Endodermal cell (in vitro differentiated cells): ENCODE measurements around the gene PDK2. TPM values are rescaled to one million over a fixed set of nuclear protein-coding genes. Genes with fewer than 3 reads are reported as not detected.

Source experiments
- DNase-seq: peaks from one replicate; pipeline ENCODE4 v3.0.0-alpha.2; 2017
- H3K27ac ChIP-seq: 2 replicates; pipeline ENCODE4 v1.5.1; 2013; ENCODE audit warnings: mild to moderate bottlenecking, low read depth, low read length, moderate library complexity
- H3K27me3 ChIP-seq: 2 replicates; pipeline ENCODE4 v1.6.1; 2013; ENCODE audit warnings: mild to moderate bottlenecking, low read length, moderate library complexity; ENCODE audit not compliant: insufficient read depth, control insufficient read depth, poor library complexity, severe bottlenecking
- H3K36me3 ChIP-seq: 2 replicates; pipeline ENCODE4 v1.7.0; 2013; ENCODE audit warnings: mild to moderate bottlenecking, low read length, moderate library complexity; ENCODE audit not compliant: control insufficient read depth, insufficient read depth
- H3K4me1 ChIP-seq: one replicate; pipeline ENCODE4 v1.7.0; 2013; ENCODE audit warnings: low read length; ENCODE audit not compliant: control insufficient read depth, insufficient read depth
- H3K4me3 ChIP-seq: 2 replicates; pipeline ENCODE4 v1.5.1; 2013; ENCODE audit warnings: mild to moderate bottlenecking, low read length, moderate library complexity
- H3K9ac ChIP-seq: 2 replicates; pipeline ENCODE4 v1.6.1; 2013; ENCODE audit warnings: mild to moderate bottlenecking, low read length, moderate library complexity; ENCODE audit not compliant: poor library complexity, severe bottlenecking; ENCODE audit errors: extremely low read depth
- H3K9me3 ChIP-seq: 2 replicates; pipeline ENCODE4 v1.6.1; 2013; ENCODE audit warnings: mild to moderate bottlenecking, low read length, moderate library complexity; ENCODE audit not compliant: control insufficient read depth
- H3K27ac Mint-ChIP-seq: 2 replicates; pipeline ENCODE4 v1.8.0; 2020; ENCODE audit warnings: mixed read lengths
- H3K27me3 Mint-ChIP-seq: 2 replicates; pipeline ENCODE4 v1.8.0; 2021; ENCODE audit warnings: mild to moderate bottlenecking, mixed read lengths; ENCODE audit not compliant: insufficient read depth
- H3K36me3 Mint-ChIP-seq: 2 replicates; pipeline ENCODE4 v1.8.0; 2020; ENCODE audit warnings: low read depth, mixed read lengths
- H3K4me1 Mint-ChIP-seq: 2 replicates; pipeline ENCODE4 v1.8.0; 2020; ENCODE audit warnings: mixed read lengths
- H3K4me3 Mint-ChIP-seq: 2 replicates; pipeline ENCODE4 v1.8.0; 2020; ENCODE audit warnings: mild to moderate bottlenecking, moderate library complexity, mixed read lengths
- H3K9me3 Mint-ChIP-seq: 2 replicates; pipeline ENCODE4 v1.8.0; 2020; ENCODE audit warnings: mild to moderate bottlenecking, mixed read lengths
- WGBS, 2 experiments: methylation state at CpG; one replicate each; pipeline versions ENCODE4 v1.1.5 to v1.1.7; 2013; ENCODE audit warnings: missing lambda C conversion rate in 2 of 2, mixed read lengths in 1 of 2; ENCODE audit not compliant: insufficient coverage in 1 of 2, insufficient read length in 1 of 2; 5-methylcytosine and 5-hydroxymethylcytosine counted together
- total RNA-seq, 2 donors: library from RNA; stranded (reverse); fragmentation: NEBNext Ultra II Directional in 1 of 2; extraction: Animal tissue kit (Norgen Biotek cat#: 25700) in 1 of 2; gene quantifications; 2 replicates in 1 of 2; 3 replicates in 1 of 2; pipeline ENCODE4 v1.2.1, GENCODE V29; 2021
- TF ChIP-seq, protein P1 (sequence below): fragments of 200-600 bp; sonication (generic); conservative IDR thresholded peaks from 2 replicates; pipeline ENCODE4 v1.5.0; 2021; ENCODE audit warnings: antibody characterized with exemption, mild to moderate bottlenecking

The PDK2 gene
- total RNA-seq, 2 donors from 2014 or later = 23.0 to 24.2 TPM

DNA sequence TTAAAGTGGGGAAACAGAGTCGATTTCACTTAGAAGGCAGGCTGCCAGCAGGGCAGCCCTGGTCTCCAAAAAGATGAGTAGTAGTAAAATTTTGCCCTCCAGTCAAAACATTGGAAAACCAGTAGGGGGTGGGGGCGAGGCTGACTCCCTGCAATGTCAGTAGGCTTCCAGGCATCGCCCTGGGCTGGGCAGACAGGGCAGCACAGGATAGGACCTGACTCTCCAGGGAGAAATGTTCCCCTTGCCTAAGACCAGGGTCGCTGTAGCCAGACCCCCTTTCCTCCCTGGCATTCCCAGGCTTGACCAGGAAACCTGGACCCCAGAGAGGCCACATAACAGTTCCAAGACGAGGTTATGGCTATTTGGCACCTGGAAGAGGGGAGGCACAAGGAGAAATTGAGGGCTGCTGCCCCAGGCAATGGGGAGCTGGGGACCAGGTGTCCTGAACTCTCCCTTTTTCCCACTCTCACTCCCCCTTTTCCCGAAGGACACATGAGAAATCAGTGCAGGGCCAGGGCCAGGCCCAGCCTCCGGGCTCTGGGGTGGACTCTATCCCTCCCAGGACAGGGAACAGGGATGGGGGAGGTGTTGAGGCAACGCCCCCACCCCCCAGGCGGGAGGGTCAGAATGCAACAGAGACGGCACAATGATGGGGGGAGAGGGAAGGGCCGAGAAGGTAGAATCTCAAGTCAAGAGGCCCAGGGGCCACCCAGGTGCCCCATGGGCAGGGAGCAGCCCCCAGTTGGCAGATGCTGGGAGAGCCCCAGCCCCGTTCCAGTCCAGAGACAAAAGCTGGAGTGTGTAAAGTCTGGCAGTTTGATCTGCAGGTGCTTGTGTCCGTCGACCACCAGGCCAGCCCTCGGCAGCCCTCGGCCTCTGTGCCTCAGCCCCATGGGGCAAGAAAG lies 39.3 kb downstream of the PDK2 start:
- Histone ChIP-seq H3K9ac (no peak overlapping the region), H3K4me1 (no peaks in the 10 kb centered on the region), H3K36me3 (peaks cover 41% of the 10 kb centered on the region), H3K9me3 (no peaks in the 10 kb centered on the region), H3K27me3 (no peaks in the 10 kb centered on the region), H3K4me3 (no peak overlapping the region), H3K27ac (no peak overlapping the region)
- peaks cover 11% of the 10 kb centered on the region for H3K4me1 Mint-ChIP-seq
- no peak overlapping the region for H3K27ac Mint-ChIP-seq
- H3K9me3 Mint-ChIP-seq = no peaks in the 10 kb centered on the region
- 68 to 77% methylated on average over 6 to 16 of the region's 16 CpGs for WGBS, 2 experiments
- peaks cover 29% of the 10 kb centered on the region for H3K36me3 Mint-ChIP-seq
- peak; percentile 66 for DNase-seq
- TF ChIP-seq, protein P1, sequence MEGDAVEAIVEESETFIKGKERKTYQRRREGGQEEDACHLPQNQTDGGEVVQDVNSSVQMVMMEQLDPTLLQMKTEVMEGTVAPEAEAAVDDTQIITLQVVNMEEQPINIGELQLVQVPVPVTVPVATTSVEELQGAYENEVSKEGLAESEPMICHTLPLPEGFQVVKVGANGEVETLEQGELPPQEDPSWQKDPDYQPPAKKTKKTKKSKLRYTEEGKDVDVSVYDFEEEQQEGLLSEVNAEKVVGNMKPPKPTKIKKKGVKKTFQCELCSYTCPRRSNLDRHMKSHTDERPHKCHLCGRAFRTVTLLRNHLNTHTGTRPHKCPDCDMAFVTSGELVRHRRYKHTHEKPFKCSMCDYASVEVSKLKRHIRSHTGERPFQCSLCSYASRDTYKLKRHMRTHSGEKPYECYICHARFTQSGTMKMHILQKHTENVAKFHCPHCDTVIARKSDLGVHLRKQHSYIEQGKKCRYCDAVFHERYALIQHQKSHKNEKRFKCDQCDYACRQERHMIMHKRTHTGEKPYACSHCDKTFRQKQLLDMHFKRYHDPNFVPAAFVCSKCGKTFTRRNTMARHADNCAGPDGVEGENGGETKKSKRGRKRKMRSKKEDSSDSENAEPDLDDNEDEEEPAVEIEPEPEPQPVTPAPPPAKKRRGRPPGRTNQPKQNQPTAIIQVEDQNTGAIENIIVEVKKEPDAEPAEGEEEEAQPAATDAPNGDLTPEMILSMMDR = no peak
- H3K4me3 Mint-ChIP-seq = no peak overlapping the region
- peaks cover 23% of the 10 kb centered on the region for H3K27me3 Mint-ChIP-seq

DNA sequence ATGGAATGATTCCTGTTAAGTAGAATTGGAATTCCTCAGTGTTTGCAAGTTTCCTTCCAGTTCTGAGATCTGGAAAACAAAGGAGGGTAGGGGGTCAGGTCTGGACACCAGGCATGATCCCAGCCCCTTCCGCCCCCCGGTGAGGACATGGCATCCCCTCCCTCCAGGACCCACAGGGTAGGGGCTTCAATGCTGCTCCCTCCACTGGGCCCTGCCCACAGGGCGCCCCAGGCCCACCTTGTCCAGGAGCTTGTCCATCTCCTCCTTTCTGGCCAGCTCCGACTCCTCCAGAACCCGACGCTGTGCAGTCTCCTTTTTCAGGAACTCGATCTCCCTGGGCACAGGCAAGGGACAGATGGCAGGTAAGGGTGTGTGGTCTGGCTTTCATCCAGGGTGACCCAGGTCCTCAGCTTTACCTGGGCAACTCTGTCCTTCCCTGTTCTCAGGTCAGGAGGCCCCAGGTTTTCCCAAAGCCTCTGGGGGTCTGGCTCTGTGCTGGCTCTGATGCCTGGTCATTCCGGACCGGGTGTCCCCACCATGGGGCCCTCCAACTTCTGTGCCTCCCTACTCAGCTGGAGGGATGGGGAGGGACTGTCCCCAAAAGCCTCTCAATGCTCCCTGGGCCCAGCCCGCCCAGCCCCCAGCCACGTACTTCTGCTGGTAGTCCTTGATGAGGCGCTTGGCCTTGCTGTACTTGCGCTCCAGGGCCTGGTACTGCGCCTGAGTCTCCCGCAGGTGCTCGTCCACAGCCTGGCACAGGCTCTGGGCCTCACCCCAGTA lies 40.4 kb downstream of the PDK2 start:
- Histone ChIP-seq H3K36me3 (peaks cover 48% of the 10 kb centered on the region), H3K4me1 (peaks cover 3% of the 10 kb centered on the region), H3K9me3 (no peaks in the 10 kb centered on the region), H3K4me3 (no peak overlapping the region), H3K9ac (no peak overlapping the region), H3K27me3 (no peaks in the 10 kb centered on the region), H3K27ac (no peak overlapping the region)
- Mint-ChIP-seq H3K27me3 (peaks cover 17% of the 10 kb centered on the region), H3K36me3 (peaks cover 39% of the 10 kb centered on the region), H3K4me3 (no peak overlapping the region), H3K9me3 (no peaks in the 10 kb centered on the region), H3K4me1 (peaks cover 12% of the 10 kb centered on the region), H3K27ac (no peak overlapping the region)
- TF ChIP-seq, protein P1 = no peak
- no peak for DNase-seq
- WGBS, 2 experiments = 89 to 94% methylated on average over 6 to 16 of the region's 16 CpGs

DNA sequence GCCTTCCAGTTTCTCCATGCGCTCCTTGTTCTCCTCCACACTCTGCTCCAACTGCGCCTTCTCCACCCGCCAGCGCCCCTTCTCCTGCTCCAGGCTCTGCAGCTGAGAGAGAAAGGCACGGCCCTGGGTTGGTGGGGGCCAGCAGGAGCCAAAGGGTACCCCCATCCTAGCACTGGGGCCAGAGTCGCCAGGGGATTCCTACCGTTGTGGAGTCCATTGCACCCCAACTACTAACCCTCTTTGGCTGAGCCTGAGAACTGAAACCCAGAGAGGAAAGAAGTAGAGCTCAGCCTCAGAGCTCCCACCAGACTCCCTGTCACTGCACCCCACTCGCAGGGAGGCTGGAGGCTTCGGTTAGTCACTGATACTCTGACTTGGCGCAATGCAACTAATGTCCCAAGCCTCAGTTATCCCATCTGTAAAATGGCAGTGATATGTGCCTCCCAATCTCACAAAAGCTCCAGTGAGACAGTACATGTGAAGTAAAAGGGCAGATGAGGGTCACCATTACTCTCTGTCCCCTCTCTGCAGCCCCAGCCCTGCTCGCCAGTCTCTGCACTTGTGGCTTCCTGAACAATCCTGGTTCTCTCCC lies 41.0 kb downstream of the PDK2 start:
- H3K4me1 ChIP-seq = peaks cover 3% of the 10 kb centered on the region
- no peaks in the 10 kb centered on the region for H3K9me3 ChIP-seq
- TF ChIP-seq, protein P1 = no peak
- no peaks in the 10 kb centered on the region for H3K27me3 ChIP-seq
- H3K36me3 Mint-ChIP-seq = peaks cover 46% of the 10 kb centered on the region
- no peak overlapping the region for H3K9ac ChIP-seq
- DNase-seq = no peak
- H3K4me3 Mint-ChIP-seq = no peak overlapping the region
- peaks cover 7% of the 10 kb centered on the region for H3K4me1 Mint-ChIP-seq
- peaks cover 53% of the 10 kb centered on the region for H3K36me3 ChIP-seq
- peaks cover 10% of the 10 kb centered on the region for H3K27me3 Mint-ChIP-seq
- H3K4me3 ChIP-seq = no peak overlapping the region
- H3K27ac ChIP-seq = no peak overlapping the region
- 90 to 98% methylated on average over 8 to 11 of the region's 11 CpGs for WGBS, 2 experiments
- H3K9me3 Mint-ChIP-seq = no peaks in the 10 kb centered on the region
- H3K27ac Mint-ChIP-seq = no peak overlapping the region
